Esophagus squamous epithelium (tissue), 4 donors: ENCODE data around the gene PPA1.

Source experiments
- POLR2A ChIP-seq, 4 donors: fragments of 450-650 bp; IDR thresholded peaks; one replicate each; pipeline ENCODE4 v1.6.1; 2017; ENCODE audit warnings: antibody characterized with exemption in 4 of 4, mild to moderate bottlenecking in 4 of 4, moderate library complexity in 3 of 4
- TF ChIP-seq, protein P1 (sequence below), 6 experiments: fragments of 450-650 bp in 4 of 6; fragments of 200-600 bp in 2 of 6; sonication (generic) in 2 of 6; IDR thresholded peaks; one replicate each; pipeline ENCODE4 v1.5.1; 2016 to 2019; ENCODE audit warnings: antibody characterized with exemption in 6 of 6, mild to moderate bottlenecking in 4 of 6, moderate library complexity in 4 of 6

DNA sequence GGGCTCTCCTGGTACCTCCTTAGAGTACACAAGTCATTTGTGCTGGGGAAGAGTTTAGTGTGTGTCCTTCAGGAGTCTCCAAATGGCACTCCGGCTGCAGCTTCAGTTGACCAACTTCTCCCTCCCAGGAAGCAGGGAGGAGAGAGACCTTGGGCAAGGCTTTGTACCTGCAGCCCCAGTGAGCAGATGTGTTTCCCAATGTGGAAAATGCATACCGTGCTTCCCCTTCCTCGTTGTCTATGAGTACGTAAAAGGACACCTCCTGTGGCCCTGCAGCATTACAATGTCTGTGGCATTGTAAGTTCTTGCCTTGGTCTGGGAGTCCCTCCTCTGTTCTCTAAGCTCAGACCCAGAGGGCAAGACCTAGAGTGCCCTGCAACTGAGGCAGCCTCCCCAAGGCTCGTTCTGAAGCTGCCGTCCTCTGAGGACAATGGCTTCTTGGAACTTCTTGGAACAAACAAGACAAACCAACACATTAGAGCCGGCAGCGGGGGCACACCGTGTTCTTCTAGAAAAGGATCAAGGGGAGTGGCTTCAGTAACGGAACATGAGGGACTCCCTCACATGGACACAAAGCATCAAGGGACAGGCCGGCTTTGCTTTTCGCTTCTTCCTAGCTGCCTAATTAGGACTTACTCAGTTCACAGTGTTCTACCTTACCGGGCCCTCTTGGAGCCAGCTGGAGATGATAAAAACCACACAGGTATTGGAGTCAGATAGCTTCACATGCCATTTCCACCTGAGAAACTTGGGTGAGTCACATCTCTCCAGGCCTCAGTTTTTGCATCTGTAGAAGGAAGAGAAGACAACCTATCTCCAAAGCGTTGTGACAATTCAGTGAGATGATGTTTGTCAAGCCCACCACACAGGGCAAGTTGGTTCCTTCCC is 20.9 kb upstream of the PPA1 start:
- TF ChIP-seq, protein P1, sequence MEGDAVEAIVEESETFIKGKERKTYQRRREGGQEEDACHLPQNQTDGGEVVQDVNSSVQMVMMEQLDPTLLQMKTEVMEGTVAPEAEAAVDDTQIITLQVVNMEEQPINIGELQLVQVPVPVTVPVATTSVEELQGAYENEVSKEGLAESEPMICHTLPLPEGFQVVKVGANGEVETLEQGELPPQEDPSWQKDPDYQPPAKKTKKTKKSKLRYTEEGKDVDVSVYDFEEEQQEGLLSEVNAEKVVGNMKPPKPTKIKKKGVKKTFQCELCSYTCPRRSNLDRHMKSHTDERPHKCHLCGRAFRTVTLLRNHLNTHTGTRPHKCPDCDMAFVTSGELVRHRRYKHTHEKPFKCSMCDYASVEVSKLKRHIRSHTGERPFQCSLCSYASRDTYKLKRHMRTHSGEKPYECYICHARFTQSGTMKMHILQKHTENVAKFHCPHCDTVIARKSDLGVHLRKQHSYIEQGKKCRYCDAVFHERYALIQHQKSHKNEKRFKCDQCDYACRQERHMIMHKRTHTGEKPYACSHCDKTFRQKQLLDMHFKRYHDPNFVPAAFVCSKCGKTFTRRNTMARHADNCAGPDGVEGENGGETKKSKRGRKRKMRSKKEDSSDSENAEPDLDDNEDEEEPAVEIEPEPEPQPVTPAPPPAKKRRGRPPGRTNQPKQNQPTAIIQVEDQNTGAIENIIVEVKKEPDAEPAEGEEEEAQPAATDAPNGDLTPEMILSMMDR (IDR thresholded peaks at IDR 0.05), result no peak
- TF ChIP-seq POLR2A (IDR thresholded peaks at IDR 0.05), result no peak
